Ovary (tissue), 3 donors: ENCODE measurements around the gene MYRIP.

Experiments
- CTCF ChIP-seq, 3 donors: fragments of 450-650 bp in 2 of 3; fragments of 200-600 bp in 1 of 3; IDR thresholded peaks; one replicate each; pipeline versions ENCODE4 v1.5.1 to v1.8.0; 2016 to 2022; ENCODE audit warnings: antibody characterized with exemption in 3 of 3, mild to moderate bottlenecking in 1 of 3
- EP300 ChIP-seq: sonication (generic); formaldehyde crosslinking; IDR thresholded peaks from one replicate; pipeline ENCODE4 v1.6.1; 2017; ENCODE audit warnings: antibody characterized with exemption
- donor health status: DM: no; HTN: no; CAD: no.

- TF ChIP-seq EP300 (no peak), CTCF (IDR thresholded peaks at IDR 0.05) (no peak)
These were observed 127.4 kb downstream of the MYRIP start for GRCh38 chr3:39936848-39937247.
